Stromal cell of bone marrow (primary cell): ENCODE results near the gene FBXO21.

Experiments used
- DNase-seq: peaks from one replicate; pipeline ENCODE4 v3.0.0-alpha.2; 2012; ENCODE audit warnings: low read depth

Gene FBXO21

DNA sequence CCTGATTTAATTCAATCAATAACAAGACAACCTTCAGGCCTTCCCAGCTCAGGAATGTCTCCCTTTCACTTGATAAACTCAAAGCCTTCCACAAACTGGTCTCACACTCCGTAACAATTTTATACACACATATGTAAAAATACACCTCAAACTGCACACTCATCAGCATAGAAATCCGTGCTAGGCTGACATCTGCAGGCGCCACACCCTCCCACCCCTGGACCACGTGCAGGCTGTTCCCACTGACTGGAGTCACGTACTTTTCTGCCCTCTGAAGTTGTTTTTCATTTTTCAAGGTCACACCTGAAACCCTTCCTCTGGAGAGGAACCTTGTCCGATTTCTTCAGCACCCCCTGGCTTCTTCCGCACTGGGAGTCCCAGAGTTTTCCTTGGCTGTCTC, 27.6 kb downstream of the FBXO21 start:
- no peak for DNase-seq

- DNase-seq: no peak
Measured at GRCh38 chr12:117162167-117162539, 28.1 kb downstream of the FBXO21 start.

DNA sequence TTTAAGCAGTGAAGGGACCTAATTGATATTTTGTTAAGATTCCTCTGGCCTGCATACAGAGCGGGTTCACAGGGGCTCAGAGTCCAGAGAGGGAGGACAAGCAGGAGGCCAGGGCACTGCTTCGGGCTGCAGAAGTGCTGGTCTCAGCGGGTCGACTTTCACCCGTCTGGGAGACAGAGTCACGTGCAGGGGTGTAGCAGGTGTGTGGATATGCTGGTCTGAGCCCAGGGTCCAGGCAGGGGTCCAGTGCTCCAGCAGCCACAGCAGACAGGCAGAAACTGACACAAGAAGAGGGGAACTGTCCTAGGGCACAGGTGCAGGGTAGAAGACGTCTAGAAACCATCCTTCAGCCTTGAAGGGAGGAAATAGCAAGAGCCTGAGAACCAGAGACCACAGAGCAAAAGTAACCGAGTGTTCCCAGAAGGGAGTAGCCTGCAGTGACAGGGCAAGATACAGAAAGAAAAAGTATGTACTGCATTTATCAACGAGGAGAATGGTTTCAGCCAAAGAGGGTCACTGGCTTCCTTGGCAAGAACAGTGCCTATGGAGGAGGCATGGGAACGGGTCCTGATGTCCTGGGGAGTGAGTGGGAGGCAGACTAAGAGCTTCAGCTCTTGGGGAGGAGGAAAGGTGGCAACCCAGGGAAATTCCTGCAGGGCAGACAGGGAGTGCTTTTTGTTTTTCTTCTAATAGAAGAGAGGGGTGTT, 28.7 kb downstream of the FBXO21 start:
- no peak for DNase-seq

GRCh38 chr12:117159674-117160073, 30.6 kb downstream of the FBXO21 start:
- no peak for DNase-seq

DNA sequence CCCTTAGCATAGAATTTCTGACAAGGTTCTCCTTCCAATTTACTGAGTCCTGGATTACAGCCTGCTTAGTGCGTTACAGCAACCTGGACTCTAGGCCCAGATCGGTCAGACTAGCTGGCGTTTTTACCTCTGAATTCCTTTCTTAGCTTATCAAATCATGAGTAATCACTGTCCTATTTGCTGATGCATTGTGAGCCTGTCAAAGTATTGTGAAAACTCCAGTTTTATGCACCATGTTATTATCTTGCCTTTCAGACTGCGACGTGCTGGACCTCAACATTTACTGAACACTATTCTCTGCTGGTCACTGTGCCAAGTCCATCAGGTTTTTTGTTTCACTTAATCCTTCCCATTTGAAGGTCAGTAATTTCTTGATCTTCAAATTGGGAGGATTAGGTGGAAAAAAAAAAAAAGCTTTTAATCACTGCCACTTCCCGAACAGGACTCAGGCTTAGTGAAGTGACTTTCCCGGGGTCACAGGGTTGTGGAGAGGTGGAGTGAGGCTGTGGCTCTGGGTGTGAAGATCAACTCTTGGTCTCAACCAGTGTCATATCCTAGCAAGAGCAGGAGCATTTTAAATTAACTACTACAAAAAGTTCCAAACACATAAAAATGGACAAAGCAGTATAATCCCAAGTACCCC, 31.2 kb downstream of the FBXO21 start:
- no peak for DNase-seq

GRCh38 chr12:117158096-117158495, 32.2 kb downstream of the FBXO21 start:
- no peak for DNase-seq

DNA sequence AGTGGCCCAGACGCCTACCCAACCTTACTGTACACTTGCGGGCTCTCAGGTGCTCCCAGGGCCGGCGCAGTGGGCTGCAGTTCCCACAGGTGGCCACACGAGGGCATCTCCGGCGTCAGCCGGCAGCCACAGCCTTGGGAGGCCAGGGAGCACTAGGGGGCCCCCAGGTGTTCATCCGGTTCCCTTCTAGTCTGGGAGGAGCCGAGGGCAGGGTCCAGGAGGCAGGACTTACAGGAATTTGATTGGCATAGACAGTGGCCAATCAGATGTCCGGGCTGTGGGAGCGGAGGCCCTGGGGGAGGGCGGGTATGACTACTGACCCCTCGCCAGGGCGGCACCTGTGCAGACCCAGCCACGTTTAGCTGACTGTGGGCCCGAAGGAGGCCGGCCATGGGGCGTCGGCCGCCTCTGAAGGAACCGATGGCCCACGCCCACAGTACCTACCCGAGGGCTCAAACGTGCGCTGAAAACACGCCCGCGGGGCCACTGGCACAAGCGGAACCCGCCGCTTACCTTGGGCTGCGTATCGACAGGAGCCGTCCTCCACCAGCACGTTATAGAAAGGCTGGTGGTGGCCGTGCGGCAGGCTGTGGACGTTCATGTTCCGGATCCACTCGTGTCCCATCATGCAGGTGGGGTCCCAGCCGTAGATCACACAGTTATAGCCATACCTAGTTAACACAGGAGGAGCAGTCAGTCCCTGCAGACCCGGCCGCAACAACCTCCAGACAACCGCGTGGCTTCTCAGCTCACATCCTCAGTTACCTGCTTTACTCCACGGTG, 34.8 kb downstream of the FBXO21 start:
- no peak for DNase-seq

- DNase-seq: no peak
Measured at GRCh38 chr12:117152793-117153775, 37.2 kb downstream of the FBXO21 start.

DNA sequence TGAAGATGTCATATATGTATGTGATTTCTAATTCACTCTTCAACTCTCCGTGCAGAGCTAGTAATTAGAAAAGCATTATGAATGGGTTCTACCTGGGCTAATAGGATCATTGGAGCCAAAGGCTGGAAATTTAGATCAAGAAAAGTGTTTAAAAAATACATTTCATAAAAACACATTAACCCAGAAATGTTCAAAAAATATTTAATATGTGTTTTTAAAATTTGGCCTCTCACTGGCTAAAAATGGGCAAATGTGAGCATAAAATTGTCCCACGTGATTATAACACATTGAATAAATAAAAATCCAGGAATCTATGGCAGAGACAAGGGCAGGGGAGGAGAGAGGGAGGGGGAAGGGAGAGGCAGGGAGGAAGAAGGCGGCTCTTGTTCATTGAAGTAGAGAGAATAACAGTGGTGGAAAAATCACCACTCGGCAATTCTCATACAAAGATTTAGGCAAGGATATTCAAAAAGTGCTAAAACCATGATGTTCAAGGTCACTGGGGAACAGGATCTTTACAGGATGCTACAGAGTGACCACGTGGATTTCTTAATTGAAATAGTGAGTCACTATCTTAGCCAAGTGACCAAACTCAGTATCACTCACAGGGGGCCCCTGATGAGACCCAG, 38.8 kb downstream of the FBXO21 start:
- no peak for DNase-seq

- no peak for DNase-seq
Measured at GRCh38 chr12:117149431-117149830, 40.8 kb downstream of the FBXO21 start.

GRCh38 chr12:117148642-117149041, 41.6 kb downstream of the FBXO21 start:
- no peak for DNase-seq

GRCh38 chr12:117147639-117148038, 42.6 kb downstream of the FBXO21 start:
- no peak for DNase-seq

DNA sequence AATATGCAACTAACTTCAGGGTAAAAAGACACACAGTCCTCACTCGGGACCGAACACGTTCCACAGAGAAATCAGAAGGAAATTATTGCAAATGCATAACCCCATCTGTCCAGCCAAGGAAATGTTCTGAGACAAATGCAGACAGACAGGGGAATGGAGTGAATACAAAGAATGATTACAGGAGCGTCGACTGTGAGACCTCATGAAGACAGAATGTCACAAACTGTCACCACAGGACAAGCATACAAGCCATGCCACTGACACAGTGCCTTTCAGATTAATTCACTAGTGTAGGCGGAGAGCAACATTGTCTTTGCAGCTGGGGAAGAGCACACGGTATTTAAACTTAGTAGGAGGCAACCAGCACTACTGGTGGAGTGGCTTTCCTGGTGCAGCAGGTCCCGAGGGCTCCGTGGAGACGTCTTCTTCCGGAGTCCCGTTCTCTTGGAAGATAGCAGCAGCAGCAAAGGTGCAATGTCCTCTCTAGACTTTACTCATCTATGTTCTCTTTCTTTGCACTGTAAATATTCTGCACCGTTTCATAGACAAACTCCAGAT, 44.6 kb downstream of the FBXO21 start:
- no peak for DNase-seq

GRCh38 chr12:117144599-117144998, 45.7 kb downstream of the FBXO21 start:
- DNase-seq: no peak

DNA sequence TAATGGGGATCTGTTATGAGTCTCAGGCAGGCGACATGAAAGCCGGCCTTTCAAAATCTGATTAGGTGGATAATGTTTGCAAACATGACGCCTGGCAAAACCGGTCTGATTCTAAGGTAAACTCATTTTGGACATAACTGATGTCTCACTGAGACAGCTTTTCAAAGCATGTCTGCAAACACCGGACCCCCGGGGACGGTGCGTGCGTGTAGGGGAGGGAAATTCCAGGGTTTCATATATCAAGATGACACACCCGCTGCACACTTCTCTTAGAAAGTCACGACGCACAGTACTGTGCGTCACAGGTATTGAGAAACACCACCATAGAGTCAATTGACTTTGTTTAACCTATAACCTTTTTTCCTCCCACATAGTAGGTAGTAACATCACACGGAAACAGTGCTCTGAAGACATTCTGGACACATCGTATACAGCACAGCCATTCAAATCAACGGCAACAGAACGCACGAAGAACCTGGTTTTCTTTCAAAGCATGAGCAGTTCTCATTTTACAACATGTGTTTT, 47.2 kb downstream of the FBXO21 start:
- DNase-seq: no peak

DNA sequence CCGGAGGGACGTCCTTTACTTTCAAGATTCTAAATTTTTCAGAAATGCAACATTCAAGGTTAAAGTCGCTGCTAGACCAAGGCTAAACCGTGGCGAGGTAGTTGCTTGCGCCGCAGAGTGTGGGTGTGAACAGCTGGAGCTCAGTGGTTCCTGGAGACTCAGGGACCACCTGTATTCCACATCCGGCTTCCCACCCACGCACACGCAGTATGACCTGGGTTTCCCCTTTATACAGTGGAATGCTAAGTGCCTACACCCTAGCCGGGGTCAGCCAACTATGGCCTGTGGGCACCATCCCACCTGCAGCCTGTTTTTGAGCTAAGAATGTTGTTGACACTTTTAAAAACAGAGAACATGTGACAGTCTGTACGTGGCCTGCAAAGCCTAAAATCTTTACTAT, 48.2 kb downstream of the FBXO21 start:
- DNase-seq: no peak

- DNase-seq: no peak
Measured at GRCh38 chr12:117141097-117141898, 49.0 kb downstream of the FBXO21 start.

GRCh38 chr12:117140397-117141096, 49.7 kb downstream of the FBXO21 start:
- DNase-seq: no peak

- DNase-seq: no peak
Measured at GRCh38 chr12:117139025-117139717, 51.1 kb downstream of the FBXO21 start.
